CD4-positive, alpha-beta T cell treated with Interferon gamma for 1 hour (primary cell): Measurements from ENCODE around the gene LYRM2.

Source experiments
- DNase-seq: peaks from one replicate; pipeline ENCODE4 v3.0.0-alpha.2; 2020

The LYRM2 gene

DNA sequence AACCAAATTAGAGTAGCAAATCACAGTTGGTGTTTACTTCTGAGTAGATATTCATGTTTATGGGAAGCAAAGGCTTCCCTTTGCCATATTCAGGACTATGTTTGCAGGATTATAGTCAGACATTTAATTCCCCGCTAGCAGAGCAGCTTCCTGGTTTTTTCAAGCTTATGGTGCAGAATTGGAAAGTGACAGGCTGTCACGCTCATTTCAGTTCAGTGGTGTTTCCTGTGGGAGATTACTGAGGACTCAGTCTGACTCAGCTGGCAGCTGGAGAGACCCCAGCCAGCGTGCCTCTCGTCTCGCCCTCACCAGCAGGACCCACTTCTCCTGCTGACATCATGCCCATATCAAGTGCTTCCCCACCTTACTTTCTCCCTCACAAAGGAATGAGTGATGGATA, 85.1 kb downstream of the LYRM2 start:
- DNase-seq = no peak

GRCh38 chr6:89547281-89547680, 91.3 kb downstream of the LYRM2 start:
- no peak for DNase-seq

DNA sequence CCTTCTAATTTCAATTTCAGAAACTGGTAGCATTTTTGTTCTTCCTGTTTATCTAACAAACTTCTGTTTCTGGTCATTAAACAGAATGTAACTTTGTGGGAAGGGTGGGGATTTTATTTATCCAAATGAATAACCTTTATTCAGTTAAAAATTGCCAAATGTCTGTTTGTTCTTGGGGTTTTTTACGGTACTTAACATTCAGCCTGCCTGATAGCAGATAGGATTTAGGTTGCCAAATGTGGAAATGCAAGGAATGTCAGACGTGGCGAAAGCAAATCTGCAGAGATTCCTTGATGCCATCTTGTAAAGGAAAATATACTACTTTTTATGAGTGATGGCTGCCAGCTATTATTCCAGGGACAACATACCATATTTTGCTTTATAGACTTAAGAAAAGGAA, 95.7 kb downstream of the LYRM2 start:
- DNase-seq = no peak

- DNase-seq = no peak
Measured at GRCh38 chr6:89542081-89542857, 96.3 kb downstream of the LYRM2 start.

DNA sequence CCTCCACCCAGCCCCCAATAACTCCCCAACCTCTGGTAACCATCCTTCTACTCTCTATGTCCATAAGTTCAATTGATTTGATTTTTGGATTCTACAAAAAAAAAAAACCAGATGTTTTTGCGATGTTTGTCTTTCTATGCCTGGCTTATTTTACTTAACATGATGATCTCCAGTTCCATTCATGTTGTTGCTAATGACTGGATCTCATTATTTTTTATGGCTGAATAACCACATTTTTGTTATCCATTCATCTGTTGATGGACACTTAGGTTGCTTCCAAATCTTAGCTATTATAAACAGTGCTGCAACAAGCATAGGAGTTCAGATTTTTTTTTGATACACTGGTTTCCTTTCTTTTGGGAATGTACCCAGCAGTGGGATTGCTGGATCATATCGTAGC, 98.8 kb downstream of the LYRM2 start:
- DNase-seq = no peak

- DNase-seq = no peak
Measured at GRCh38 chr6:89536231-89536630, 102.3 kb downstream of the LYRM2 start.

GRCh38 chr6:89530982-89531381, 107.6 kb downstream of the LYRM2 start:
- no peak for DNase-seq

DNA sequence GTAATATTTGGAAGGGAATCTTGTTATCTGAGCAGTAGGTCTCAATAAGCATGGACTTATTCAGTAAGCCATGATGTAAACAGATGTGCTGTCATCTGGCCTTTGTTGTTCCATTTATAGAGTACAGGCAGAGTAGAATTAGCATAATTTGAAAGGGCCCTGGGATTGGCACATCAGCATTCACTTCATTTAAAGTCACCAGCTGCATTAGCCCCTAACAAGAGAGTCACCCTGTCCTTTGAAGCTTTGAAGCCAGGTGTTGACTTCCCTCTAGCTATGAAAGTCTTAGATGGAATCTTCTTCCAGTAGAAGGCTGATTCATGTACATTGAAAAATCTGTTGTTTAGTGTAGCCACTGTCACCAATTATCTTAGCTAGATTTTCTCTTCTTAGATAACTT, 109.7 kb downstream of the LYRM2 start:
- no peak for DNase-seq

DNA sequence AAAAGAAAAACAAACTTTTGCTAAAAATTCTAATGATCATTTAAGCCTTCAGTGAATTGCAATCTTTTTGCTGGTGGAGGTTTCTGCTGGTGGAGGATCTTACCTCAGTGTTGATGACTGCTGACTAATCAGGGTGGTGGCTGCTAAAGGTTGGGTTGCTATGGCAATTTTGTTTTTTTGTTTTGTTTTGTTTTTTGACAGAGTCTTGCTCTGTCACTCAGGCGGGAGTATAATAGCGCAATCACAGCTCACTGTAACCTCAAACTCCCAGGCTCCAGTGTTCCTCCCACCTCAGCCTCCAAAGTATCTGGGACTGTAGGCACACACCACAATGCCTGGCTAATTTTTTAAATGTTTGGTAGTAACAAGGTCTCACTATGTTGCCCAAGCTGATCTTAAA, 110.9 kb downstream of the LYRM2 start:
- no peak for DNase-seq

DNA sequence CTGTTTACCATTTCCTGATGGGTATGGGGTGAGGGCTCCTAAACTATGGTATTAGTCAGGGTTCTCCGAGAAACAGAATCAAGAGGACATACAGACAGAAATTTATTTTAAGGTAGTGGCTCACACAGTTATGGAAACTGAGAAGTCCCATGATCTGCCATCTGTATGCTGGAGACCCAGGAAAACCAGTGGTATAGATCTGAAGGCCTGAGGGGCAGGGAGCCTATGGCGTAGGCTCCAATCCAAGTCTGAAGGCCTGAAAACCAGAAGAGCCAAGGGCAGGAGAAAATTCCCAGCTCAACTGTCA, 112.0 kb downstream of the LYRM2 start:
- no peak for DNase-seq

GRCh38 chr6:89525786-89526562, 112.6 kb downstream of the LYRM2 start:
- DNase-seq = no peak

- no peak for DNase-seq
Measured at GRCh38 chr6:89522778-89523177, 115.8 kb downstream of the LYRM2 start.

GRCh38 chr6:89520736-89521135, 117.8 kb downstream of the LYRM2 start:
- DNase-seq = no peak

- DNase-seq = no peak
Measured at GRCh38 chr6:89518352-89519055, 120.0 kb downstream of the LYRM2 start.
